ENCODE data around the gene SIGLEC5. TPM values are rescaled to one million over a fixed set of nuclear protein-coding genes. Genes with fewer than 3 reads are reported as not detected.

Gene SIGLEC5
- total and polyA plus RNA-seq, 2 of the 8 experiments (the other 6 are each of a cell fraction or from before 2014, with no cell fraction given): not detected

GRCh38 chr19:51664131-51664530 is 33.9 kb upstream of the SIGLEC5 start:
- no peaks in the 10 kb centered on the region; the same call in 1 of the 2 replicates for H3K23me2 ChIP-seq (ENCODE audit: low read depth, low read length)
- H3K27me3 ChIP-seq (replicated peaks in 1 of 4; ENCODE audit: control insufficient read depth in 3 of 4, extremely low read depth in 1 of 4, insufficient read depth in 3 of 4, low read length in 3 of 4): peaks cover 0 to 2% (median 0%) of the 10 kb centered on the region in 4 experiments; a peak in 1 of 7 replicates
- DNase-seq (ENCODE audit: low read depth in 1 of 2, low spot score in 2 of 2) (no peak), FAIRE-seq (no peak)
- H4K5ac ChIP-seq (ENCODE audit: insufficient read length, low read depth, low read length): no peak overlapping the region
- 13% methylated on average over 1 of the region's 1 CpG; no CpG with 5 or more reads in 1 of the 2 experiments for WGBS, 2 experiments (ENCODE audit: extremely low coverage in 1 of 2, insufficient coverage in 1 of 2, insufficient read length in 1 of 2, insufficient replicate concordance in 2 of 2, low coverage in 1 of 2, low lambda C conversion rate in 2 of 2, missing lambda C conversion rate in 1 of 2)
- no peak overlapping the region for H3K23ac ChIP-seq (ENCODE audit: insufficient read length)
- H3K4ac ChIP-seq (replicated peaks; ENCODE audit: insufficient read length, low read depth, low read length): no peak overlapping the region
- H2BK120ac ChIP-seq (replicated peaks; ENCODE audit: low read depth, low read length): no peak overlapping the region
- H3K14ac ChIP-seq (ENCODE audit: insufficient read length): no peak overlapping the region
- no peak overlapping the region for H2BK20ac ChIP-seq (ENCODE audit: low read length)
- H3K27ac ChIP-seq (ENCODE audit: low read depth, low read length): no peak overlapping the region
- no peak overlapping the region for H2BK5ac ChIP-seq (ENCODE audit: low read depth, low read length)
- ChIA-PET POLR2A (ENCODE audit: partially characterized antibody) (no interaction called here), CTCF (ENCODE audit: partially characterized antibody) (interaction anchor here (0.6 kb wide), 1 partner anchor 77 kb away, joined by 3 read pairs; no protein-coding TSS in a partner anchor)
- H4K91ac ChIP-seq (replicated peaks; ENCODE audit: insufficient read length, low read length): no peak overlapping the region
- no peak overlapping the region for H2BK12ac ChIP-seq (ENCODE audit: low read depth, low read length)
- no peak overlapping the region for H4K8ac ChIP-seq (ENCODE audit: extremely low read depth, insufficient read depth, low read length)
- H4K20me1 ChIP-seq (replicated peaks in 1 of 2; ENCODE audit: control insufficient read depth in 1 of 2, insufficient read depth in 2 of 2, low read length in 2 of 2): no peaks in the 10 kb centered on the region
- no peaks in the 10 kb centered on the region for H3K36me3 ChIP-seq (ENCODE audit: control insufficient read depth in 2 of 4, insufficient read depth in 4 of 4, low read length in 3 of 4)
- H3K79me2 ChIP-seq (ENCODE audit: control insufficient read depth in 1 of 2, insufficient read depth in 2 of 2, low read length in 2 of 2): no peaks in the 10 kb centered on the region
- no peak overlapping the region for H3K56ac ChIP-seq (replicated peaks; ENCODE audit: insufficient read length, low read depth, low read length)
- no peaks in the 10 kb centered on the region for H3K79me1 ChIP-seq (ENCODE audit: low read depth, low read length)
- no peak overlapping the region for H3K9ac ChIP-seq (replicated peaks in 1 of 4; ENCODE audit: extremely low read depth in 1 of 4, low read depth in 3 of 4, low read length in 3 of 4)
- H3K9me3 ChIP-seq (ENCODE audit: insufficient read depth in 2 of 2, low read depth in 1 of 2, low read length in 1 of 2): 0 out of 4 replicates have a peak, but pooled peaks cover 3 to 5% of the 10 kb centered on the region in 2 experiments
- H3K4me3 ChIP-seq (ENCODE audit: extremely low read depth in 1 of 4, insufficient read depth in 2 of 4, low read depth in 3 of 4, low read length in 4 of 4): no peak overlapping the region
- H3K4me1 ChIP-seq (replicated peaks in 1 of 4; ENCODE audit: control insufficient read depth in 3 of 4, insufficient read depth in 4 of 4, low read length in 3 of 4): no peaks in the 10 kb centered on the region
- no peak overlapping the region for H3K18ac ChIP-seq (ENCODE audit: extremely low read depth, low read length)
- H2BK15ac ChIP-seq (ENCODE audit: low read length): no peak overlapping the region
- no peak overlapping the region for H2AK5ac ChIP-seq (ENCODE audit: low read depth, low read length)
- no peak overlapping the region for H2AFZ ChIP-seq (ENCODE audit: low read length)
- no peak overlapping the region for H3K4me2 ChIP-seq (ENCODE audit: insufficient read depth in 1 of 2, low read depth in 2 of 2, low read length in 2 of 2)
- TF ChIP-seq SRF (IDR thresholded peaks at IDR 0.05; ENCODE audit: low read depth, low read length) (no peak), ATF3 (IDR thresholded peaks at IDR 0.05; ENCODE audit: insufficient read depth, low read depth, low read length) (no peak), CHD2 (IDR thresholded peaks at IDR 0.05; ENCODE audit: low read length) (no peak), ASH2L (IDR thresholded peaks at IDR 0.05; ENCODE audit: low read length) (no peak), ZNF274 (IDR thresholded peaks at IDR 0.05; ENCODE audit: borderline replicate concordance, extremely low read depth, low read length) (no peak), BCL11A (IDR thresholded peaks at IDR 0.05; ENCODE audit: low read depth in 2 of 2, low read length in 2 of 2) (no peak), RFX5 (IDR thresholded peaks at IDR 0.05; ENCODE audit: borderline replicate concordance, low read depth, low read length) (no peak), FOSL1 (IDR thresholded peaks at IDR 0.05; ENCODE audit: insufficient read depth, low read depth, low read length) (no peak), CEBPB (IDR thresholded peaks at IDR 0.05; ENCODE audit: low read depth, low read length) (no peak), ATF2 (IDR thresholded peaks at IDR 0.05; ENCODE audit: low read length) (no peak), MAFK (IDR thresholded peaks at IDR 0.05; ENCODE audit: low read depth, low read length) (no peak), TBP (IDR thresholded peaks at IDR 0.05; ENCODE audit: low read depth, low read length) (no peak), EP300 (IDR thresholded peaks at IDR 0.05; ENCODE audit: borderline replicate concordance in 1 of 2, low read depth in 2 of 2, low read length in 2 of 2) (no peak)
